ENCODE measurements around the gene GPR160.

GPR160 gene

DNA sequence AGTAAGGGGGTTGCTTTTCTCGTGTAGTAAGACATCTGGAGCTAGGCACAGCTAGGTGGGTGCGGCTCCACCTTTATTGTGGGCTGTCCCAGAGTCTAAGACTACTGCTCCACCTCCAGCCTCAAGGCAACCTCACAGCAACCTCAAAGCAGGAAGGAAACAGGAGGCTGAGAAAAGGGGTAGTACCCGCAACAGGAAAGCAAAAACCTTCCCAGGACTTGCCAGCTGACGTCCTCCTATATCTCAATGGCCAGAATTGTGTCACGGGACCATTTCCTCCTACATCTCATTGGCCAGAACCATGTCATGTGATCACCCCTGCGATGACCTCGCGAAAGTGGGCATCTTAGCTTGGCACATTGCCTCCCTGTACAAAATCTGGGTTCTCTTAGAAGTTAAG is 4.3 kb upstream of the GPR160 start:
- no peak for DNase-seq

DNA sequence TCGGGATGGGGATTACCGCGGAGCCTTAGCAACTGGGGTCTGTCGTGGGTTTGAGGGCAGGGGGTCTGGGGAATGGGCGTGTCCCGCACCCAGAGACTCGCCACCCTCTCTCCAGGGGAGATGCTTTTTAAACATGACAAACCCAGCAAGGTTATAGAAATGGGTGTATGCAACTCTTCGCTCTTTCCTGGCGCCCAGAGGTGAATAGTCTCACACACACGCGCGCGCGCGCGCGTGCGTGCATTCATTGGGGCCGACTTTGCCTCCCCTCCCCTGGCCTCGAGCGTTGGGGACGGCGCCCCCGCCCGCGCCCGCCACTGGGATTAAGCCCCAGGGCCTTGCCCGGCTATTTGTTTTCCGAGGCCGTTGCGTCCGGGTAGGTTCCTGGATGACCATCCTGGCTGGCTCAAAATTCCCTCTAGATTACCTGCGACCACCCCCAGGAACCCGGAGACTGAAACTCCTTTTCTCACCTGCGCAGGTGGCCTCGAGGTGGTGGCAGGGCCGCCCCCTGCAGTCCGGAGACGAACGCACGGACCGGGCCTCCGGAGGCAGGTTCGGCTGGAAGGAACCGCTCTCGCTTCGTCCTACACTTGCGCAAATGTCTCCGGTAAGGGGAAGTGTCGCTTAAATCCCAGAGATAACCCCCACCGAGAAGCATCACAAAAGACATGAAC is 777 bp downstream of the GPR160 start:
- DNase-seq, result peak; percentile 61

DNA sequence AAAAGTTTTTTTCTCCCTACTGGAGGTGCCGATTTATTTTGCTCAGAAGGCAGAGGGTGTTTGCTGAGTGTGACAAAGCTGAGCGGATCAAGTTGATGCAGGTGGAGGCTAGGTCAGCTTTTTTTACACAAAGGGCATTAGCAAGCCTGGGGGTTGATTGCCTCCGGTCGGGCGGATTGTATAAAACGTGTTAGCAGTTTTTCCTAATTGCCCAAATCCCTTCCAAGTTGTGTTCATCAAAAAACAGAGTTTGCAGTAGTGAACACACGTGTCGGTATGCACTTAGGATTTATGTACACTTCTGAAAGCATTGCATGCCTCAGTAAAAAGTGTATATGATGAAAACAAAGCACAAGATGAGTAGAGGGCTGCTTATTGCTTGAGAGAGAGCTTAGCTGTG is 2.6 kb downstream of the GPR160 start:
- no peak for DNase-seq

DNA sequence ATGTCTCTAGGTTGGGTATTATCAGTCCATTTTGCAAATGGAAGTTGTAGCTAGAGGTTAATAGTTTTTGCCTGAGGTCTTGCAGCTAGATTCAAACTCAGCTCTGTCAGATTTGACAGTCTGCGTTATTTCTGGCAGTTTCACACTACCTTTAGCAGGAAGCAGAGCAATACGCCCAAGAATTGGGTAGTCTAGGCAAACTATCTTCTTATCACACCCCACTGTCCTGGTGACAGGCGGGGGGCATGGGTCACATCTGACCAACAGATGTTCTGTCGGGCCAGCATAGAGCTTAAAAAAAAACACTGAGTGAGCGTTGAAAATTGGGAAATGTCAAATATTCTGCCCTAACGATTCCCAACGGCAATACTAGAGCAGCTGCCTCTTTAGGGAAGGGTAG is 5.7 kb downstream of the GPR160 start:
- no peak for DNase-seq

DNA sequence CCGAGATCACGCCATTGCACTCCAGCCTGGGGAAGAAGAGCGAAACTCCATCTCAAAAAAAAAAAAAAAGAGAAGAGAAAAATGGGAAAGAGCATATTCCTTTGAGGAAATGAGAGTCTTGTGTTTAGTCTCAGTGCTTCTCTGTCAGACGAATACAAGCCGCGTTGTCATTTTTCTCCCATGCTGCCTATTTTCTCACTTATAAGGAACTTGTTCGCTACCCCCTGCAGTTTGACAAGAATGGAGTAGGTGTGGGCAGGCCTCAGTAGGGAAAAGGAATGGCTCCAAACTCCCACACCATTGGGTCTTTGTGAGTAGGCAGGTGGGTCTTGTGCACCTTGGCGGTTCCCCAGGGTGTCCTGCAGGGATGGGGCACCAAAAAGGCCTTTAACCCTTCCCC is 6.5 kb downstream of the GPR160 start:
- DNase-seq, result no peak

DNA sequence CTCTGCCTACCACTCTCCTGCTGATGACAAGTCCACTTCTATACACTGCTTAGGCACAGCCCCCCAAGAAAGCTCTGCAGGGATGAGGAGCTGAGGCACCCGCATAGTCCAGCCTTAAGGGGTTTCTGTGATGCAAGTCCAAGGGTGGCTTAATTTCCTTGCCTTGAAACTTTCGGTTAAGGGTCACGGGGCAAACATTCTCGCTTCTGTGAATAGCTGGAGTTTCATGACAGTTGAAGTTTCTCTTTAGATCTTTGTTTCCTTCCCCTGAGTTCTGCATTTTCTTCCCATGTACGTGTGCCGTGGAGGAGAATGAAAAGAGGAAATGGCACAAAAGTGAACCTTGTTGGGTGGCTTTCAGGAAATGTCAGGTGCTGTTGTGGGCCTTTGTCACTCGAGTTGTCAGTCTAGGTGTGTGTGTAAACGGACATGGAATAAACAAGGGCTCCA is 7.0 kb downstream of the GPR160 start:
- no peak for DNase-seq

DNA sequence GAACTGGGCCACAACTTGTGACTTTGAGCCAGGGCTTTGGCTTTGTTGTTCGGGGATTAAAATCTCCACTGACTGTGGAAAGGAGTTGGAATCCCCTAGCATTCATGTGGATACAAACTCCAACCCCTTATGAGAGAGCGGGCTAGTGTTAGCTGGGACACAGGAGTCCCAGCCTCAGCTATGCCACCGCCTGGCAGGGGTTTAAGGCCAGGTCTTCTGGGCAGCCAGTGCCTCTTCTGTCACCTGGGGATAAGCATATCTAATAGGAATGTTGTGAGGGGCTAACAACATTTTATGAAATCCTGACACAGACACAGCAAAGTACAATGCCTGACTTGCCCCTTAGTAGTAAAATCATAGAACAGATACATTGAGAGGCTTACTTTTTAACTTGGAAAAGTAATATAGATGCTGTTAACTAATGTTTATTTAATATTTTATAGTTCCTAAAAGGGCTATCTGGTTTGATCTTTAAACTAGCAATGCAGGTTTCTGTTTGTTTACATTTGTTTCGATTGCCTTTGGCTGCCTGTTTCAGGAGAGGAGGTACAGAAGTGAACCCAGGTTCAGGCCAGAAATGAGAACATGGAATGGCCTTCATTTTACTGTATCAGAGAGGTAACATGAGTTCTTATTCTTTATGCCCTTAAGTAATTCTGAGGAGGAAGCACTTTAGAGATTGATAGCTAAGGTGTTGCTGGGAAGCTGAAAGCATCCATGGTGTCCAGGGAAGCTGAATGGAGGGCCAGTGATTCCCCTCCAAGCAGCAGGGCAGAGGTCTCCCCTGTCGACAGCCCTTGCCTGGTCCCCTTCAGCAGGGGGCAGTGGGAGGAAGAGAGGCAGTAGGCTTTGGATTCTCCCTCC is 8.7 kb downstream of the GPR160 start:
- no peak for DNase-seq

DNA sequence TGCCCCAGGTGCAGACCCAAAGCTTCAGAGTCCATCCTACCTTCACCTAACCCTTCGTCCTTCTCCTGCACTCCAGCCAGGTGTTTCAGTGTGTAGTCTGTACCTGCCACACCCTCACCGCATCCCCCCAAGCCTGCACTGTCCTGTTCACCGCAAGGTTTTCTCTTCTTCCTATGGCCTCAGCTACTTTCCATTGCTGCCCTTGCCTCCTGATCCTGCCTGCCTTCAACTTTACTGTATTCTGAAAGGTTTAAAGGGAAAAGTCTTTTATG is 9.3 kb downstream of the GPR160 start:
- DNase-seq, result no peak

DNA sequence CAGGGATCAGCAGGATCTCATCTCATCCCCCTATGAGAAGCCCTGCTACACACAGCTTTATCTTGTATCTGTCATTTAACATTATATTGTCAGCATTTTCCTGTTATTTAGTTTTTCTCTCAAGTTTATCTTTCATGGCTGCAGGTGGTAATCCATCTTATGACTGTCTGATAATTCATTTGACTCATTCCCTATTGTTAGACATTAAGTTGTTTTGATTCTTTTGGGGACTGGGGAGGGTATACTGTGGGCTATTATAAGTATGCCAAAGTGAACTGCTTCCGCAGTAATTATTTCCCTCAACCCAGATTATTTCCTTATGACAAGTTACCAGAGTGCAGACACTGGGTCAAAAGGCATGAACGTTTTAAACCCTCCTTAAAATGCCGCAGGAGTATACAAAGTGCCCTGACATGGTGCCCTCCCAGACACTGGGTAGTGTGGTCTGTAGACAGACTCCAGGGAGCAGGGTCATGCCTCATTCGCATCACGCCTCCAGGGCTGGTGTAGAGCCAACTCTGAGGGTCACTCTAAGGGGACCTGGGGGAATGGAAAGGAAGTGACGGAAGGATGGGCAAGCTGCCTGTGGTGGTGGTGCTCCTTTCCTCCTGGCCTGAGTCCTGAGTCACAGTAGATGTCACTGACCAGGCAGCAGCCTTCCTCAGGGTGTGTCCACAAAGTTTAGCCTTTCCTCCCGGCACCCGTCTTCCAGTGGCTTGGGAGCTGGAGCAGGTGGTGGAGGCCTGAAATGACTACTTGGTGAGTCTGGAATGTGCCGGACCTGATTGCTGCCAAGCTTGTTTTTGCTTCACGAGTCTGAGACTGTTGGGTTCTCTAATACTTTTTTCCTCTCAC is 11.6 kb downstream of the GPR160 start:
- DNase-seq, result peak; percentile 60

DNA sequence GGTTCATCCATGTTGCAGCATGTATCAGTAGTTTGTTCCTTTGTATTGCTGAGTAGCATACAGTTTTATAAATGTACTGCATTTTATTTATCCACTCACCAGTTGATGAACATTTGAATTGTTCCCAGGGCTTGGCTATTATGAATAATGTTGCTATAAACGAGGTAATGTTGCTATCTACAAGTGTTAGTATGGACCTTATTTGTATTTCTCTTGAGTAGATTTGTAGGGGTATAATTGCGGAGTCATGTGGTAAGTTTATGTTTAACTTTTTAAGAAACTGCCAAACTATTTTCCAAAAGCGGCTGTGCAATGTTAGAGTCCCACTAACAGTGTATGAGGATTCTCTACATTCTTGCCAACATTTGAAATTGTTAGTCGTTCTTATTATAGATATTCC is 13.0 kb downstream of the GPR160 start:
- no peak for DNase-seq

DNA sequence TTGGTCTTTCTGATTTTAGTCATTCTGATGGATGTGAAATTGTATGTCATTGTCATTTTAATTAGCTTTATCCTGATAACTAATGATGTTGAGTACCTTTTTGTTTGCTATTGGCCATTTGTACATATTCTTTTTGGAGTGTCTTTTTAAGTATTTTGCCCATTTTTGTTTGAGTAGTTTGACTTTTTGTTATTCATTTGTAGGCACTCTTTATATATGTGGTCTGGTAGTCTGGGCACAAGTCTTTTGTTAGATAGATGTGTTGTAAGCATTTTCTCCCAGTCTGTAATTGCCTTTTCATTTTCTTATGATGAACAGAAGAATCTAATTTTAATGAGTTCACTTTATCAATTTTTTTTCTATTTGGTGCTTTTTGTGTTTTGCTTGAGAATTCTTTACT is 14.6 kb downstream of the GPR160 start:
- DNase-seq, result no peak

DNA sequence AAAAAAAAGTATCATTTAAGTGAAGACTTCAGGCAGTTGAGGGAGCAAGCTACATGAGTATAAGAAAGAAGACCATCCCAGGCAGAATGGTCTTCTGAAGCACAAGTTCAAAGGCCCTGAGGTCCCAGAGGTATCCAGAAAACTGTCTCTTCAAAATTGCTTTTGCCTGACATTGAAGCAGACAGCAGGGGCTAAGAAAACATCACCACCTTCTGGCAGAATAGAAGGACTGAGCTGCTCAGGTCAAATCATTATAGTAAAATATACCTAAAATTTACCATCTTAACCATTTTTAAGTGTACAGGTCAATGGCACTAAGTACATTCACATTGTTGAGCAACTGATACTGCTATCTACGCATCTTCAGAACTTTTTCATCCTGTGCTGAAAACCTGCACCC is 16.4 kb downstream of the GPR160 start:
- no peak for DNase-seq

DNA sequence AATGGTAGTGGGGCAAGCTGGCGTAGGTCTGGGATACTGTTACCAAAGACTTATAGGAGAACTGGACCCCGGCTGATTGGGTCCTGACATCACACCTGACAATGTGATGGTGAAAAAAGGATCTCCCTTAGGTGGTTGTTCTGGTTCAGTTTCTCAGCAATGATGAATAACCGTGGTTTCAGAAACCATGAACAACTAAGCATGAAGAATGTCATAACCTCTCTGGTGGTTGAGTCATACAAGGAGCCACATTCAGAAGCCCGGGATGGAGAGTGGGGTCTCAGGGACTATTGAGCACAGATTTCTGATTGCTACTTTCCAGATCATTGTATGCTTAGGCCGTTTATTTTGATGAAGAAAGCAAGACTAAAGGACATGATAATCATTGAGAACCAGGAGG is 17.4 kb downstream of the GPR160 start:
- no peak for DNase-seq

DNA sequence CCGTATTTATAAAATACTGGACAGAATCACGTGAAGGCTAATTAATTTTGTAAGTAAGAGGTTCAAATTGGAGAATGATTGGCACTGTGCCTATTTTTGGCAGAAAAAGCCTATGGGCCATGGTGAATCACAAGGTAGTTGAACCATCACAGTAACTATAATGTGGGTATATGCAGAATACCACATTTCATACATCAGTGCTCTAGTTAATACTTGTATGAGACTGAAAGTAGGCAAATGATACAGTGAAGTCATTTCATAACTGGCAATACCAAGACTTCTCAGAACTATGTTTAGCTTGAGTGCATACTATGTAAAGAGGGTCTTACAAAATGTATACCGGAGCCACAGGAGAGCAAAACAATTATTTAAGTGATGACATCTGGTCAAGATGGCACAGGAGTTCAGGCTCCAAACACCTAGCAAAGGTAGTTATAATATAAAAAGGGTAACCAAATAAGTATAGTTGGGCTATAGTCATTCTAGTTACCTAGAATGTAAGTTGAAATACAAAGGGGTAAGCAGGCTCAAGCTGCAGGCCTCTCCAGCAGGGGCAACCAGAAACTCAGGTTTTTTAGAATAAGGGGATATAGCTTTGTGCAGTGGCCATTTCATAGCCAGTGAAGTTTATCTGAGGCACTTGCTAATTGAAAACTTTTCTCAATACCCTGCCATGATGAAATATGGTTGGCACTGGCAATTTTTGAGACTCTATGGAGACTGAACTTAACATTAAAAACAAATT is 19.1 kb downstream of the GPR160 start:
- no peak for DNase-seq

DNA sequence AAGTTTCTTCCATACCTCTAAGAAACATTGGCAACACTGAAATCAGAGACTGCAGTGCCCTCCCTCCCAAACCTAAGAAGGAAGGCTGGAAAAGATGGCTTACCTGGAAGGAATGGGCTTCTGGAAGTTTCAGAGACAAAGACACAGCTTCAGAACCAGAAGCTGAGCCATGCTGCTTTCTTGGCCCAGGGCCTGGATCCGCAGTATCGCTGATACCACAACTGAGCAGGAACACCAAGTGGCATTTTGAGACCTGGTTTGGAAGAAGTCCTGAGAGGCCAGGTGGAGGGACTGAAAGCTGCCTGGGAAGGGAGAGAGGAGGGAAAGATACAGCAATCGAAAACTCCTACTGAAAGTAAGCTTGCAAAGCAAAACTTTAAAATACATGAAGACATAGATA is 19.8 kb downstream of the GPR160 start:
- no peak for DNase-seq

DNA sequence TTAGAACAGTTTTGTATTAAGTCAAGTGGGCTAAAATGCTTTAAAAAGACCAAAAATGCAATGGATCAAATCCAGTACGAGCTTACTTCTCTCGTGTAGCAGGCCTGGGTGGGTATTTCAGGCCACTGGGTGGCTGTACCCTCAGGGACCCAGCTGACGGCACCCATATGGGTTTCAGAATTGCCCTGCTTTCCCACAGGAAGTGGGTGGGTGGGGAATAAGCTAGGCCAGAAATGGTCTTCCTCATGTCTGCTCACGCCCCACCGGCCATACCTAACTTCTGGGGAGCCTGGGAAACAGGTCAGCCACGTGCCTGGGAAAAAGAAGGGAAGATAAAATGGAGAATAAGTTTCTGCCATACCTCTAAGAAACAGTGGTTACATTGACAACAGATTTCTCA is 20.3 kb downstream of the GPR160 start:
- no peak for DNase-seq

DNA sequence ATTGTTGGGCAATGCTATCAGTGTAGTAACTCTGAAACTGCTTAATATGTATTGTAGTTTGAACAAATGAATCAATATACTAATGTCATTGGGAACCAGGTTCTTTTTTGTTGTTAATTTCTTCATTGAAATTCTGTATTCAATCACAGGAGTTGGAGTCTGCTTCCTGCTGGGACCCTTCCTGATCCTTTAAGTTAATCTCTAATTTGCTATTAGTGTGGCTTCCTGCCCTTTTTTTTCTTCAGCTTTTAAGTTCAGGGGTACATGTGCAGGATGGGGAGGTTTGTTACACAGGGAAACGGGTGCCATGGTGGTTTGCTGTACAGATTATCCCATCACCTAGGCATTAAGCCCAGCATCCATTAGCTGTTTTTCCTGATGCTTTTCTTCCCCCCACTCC is 21.7 kb downstream of the GPR160 start:
- no peak for DNase-seq

DNA sequence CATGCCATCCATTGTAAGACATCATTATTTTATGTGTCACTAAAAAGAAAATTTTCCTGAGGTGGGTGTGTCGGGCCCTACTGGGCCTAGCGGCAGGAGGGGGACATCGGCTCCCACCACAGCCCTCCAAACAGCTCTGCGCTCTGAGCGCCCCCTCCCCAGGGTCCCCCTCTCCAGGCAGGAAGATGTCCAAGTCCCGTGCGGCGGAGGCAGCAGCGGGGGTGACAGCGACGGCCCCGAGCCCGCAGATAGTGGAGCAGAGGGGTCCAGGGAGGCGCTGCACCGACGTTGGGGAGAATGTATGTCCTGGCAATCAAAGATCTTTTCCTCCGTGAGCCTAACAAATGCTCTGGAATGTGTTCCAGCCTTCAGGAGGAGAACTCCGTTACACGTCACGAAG is 24.3 kb downstream of the GPR160 start:
- no peak for DNase-seq

DNA sequence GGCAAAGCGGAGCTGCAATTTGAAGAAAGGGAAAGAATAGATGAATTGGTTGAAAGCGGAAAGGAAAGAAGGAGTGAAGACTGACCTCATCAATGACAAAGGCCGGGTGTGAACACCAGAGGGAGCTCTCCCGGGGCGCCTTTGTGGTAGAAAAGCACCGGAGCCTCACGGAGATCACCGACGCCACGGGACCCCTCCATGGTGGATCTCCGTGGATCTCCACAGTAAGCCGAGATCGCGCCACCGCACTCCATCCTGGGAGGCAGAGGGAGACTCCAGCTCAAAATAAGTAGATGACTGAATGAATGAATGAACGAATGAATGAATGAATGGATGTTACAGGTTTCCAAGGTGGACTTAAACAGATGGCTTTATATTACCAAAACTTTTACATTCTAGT is 25.0 kb downstream of the GPR160 start:
- DNase-seq, result no peak

DNA sequence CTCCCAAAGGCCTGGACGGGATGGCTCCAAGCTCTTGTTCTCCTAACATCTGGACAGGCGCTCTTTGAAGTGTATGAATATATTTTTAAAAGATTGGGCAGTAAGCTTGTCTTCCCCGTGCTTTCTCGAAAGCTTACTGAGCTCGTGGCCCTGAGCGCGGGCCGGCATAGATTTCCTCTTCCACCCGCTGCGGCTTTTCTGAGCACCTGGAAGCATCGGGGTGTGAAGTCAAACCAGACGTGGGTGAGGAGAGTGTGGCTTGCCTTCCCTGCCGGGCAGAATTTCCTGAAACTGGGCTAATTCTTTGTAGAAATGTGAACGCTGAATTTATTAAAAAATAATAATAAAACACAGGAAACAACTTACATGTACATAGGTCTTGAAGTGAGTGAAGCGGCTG is 25.9 kb downstream of the GPR160 start:
- DNase-seq, result no peak

DNA sequence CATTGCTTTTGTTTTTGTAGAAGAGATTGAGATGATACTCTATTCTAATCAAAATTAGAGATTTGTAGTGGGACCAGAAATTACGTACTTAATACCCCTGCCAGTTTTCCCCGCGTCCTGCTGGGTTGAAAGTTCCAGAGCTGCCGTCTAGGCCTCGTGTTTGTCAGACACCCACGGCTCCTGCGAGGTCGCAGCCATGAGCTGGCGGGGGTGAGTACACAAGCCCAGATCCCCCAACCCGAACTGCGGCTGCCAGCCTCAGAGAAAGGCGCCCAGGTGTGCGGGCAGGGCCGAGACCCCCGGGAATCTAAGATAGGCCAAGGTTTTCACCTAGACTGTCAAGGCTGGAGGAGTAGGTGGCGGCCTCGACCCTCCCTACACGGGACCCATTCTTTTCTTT is 26.3 kb downstream of the GPR160 start:
- DNase-seq, result no peak

DNA sequence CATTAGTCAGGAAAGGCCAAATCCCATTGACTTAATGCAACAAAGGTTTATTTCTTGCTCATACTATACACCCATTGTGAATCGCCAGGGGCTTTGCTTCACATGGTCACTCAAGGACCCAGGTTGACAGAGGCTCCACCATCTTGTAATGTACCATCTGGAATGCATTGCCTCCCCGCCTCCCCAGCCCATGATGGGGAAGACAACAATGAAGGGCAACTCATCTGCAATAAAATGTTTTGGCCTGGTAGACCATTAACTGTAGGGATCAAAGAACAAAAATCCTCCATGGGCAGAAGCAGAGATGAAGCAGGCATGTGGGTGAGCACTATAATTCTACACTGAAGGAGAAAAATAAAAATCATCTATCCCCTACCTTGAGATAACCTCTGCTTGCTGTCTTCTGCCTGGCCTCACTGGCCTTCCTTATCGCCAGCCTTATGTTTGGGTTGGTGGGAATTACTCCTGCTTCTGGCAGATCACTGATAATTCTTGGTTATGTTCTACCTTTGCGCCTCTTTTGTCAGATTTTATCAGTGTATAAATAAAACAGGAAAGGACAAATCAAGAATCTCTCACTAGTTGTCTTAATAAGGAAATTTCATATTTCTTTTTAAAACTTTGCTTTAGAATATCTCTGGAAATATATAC is 37.8 kb downstream of the GPR160 start:
- DNase-seq, result no peak

All from islet precursor cell (in vitro differentiated cells).